GM23248 (cell line): ENCODE measurements around the gene RRBP1. TPM values are rescaled to one million over a fixed set of nuclear protein-coding genes. Genes with fewer than 3 reads are reported as not detected.

Source experiments
- DNase-seq: peaks from one replicate; pipeline ENCODE4 v3.0.0-alpha.2; 2015
- H2AFZ ChIP-seq: fragments of 200-600 bp; sonication (generic); 2 replicates; pipeline ENCODE4 v1.6.1; 2016; ENCODE audit warnings: antibody characterized with exemption
- H3F3A ChIP-seq: fragments of 200-600 bp; sonication (generic); 2 replicates; pipeline ENCODE4 v1.6.1; 2016; ENCODE audit warnings: mild to moderate bottlenecking, antibody characterized with exemption, mixed run types; ENCODE audit not compliant: insufficient read depth
- H3K27ac ChIP-seq: fragments of 200-600 bp; sonication (generic); 2 replicates; pipeline ENCODE4 v1.5.1; 2016; ENCODE audit warnings: mild to moderate bottlenecking
- H3K27me3 ChIP-seq: fragments of 200-600 bp; sonication (generic); replicated peaks from 2 replicates; pipeline ENCODE4 v1.6.1; 2016; ENCODE audit warnings: mild to moderate bottlenecking; ENCODE audit not compliant: insufficient read depth
- H3K36me3 ChIP-seq: fragments of 200-600 bp; sonication (generic); 2 replicates; pipeline ENCODE4 v1.6.1; 2016; ENCODE audit warnings: low read depth, mild to moderate bottlenecking
- H3K4me1 ChIP-seq: fragments of 200-600 bp; sonication (generic); 2 replicates; pipeline ENCODE4 v1.6.1; 2016; ENCODE audit warnings: mild to moderate bottlenecking; ENCODE audit not compliant: insufficient read depth
- H3K4me2 ChIP-seq: fragments of 200-600 bp; sonication (generic); one replicate; pipeline ENCODE4 v1.6.1; 2016; ENCODE audit warnings: mild to moderate bottlenecking; ENCODE audit not compliant: unreplicated experiment
- H3K4me3 ChIP-seq: fragments of 200-600 bp; sonication (generic); 2 replicates; pipeline ENCODE4 v1.5.1; 2016; ENCODE audit warnings: mild to moderate bottlenecking
- H3K79me2 ChIP-seq: fragments of 200-600 bp; sonication (generic); 2 replicates; pipeline ENCODE4 v1.6.1; 2016; ENCODE audit warnings: mild to moderate bottlenecking; ENCODE audit not compliant: insufficient read depth
- H3K9ac ChIP-seq: fragments of 200-600 bp; sonication (generic); 2 replicates; pipeline ENCODE4 v1.6.1; 2016; ENCODE audit warnings: mild to moderate bottlenecking
- H3K9me2 ChIP-seq: fragments of 200-600 bp; sonication (generic); 2 replicates; pipeline ENCODE4 v1.6.1; 2016; ENCODE audit warnings: mixed run types, mild to moderate bottlenecking, moderate library complexity; ENCODE audit not compliant: insufficient read depth
- H3K9me3 ChIP-seq: fragments of 200-600 bp; sonication (generic); one replicate; pipeline ENCODE4 v1.6.1; 2017; ENCODE audit warnings: low read depth
- H4K20me1 ChIP-seq: fragments of 200-600 bp; sonication (generic); 2 replicates; pipeline ENCODE4 v1.6.0; 2016; ENCODE audit not compliant: insufficient read depth
- EZH2 ChIP-seq: fragments of 200-600 bp; sonication (generic); IDR thresholded peaks from 2 replicates; pipeline ENCODE4 v1.6.1; 2018; ENCODE audit warnings: antibody characterized with exemption, mild to moderate bottlenecking; ENCODE audit not compliant: insufficient read depth, poor library complexity, severe bottlenecking
- EZH2phosphoT487 ChIP-seq: fragments of 200-600 bp; sonication (generic); IDR thresholded peaks from 2 replicates; pipeline ENCODE4 v1.6.1; 2018; ENCODE audit warnings: antibody characterized with exemption, moderate library complexity, mild to moderate bottlenecking, low read depth; ENCODE audit not compliant: insufficient read depth
- WGBS, 2 experiments: methylation state at CpG; one replicate each; pipeline ENCODE4 v1.1.6; 2015 to 2017; ENCODE audit warnings: low lambda C conversion rate in 2 of 2, low coverage in 1 of 2; ENCODE audit errors: missing lambda C conversion rate in 2 of 2; 5-methylcytosine and 5-hydroxymethylcytosine counted together
- in situ Hi-C: fragments of 300-500 bp; cut with MboI; formaldehyde crosslinking; loops from 2 replicates; pipeline ENCODE4 v1.15.0; 2020
- polyA plus RNA-seq: library from polyadenylated mRNA; unstranded; fragments of >200 nt; fragmentation: Nextera tagmentation; extraction: Ambion mirVana; gene quantifications from 2 replicates; pipeline ENCODE4 v1.2.1, GENCODE V29; 2016
- total RNA-seq: library from RNA; depleted of rRNA; stranded (reverse); fragments of >200 nt; shearing (Covaris generic); gene quantifications from 2 replicates; pipeline ENCODE4 v1.2.3, GENCODE V29; 2014

Gene RRBP1
- total and polyA plus RNA-seq, 2 experiments from 2014 or later: 127 to 182 TPM

GRCh38 chr20:17706632-17707031, 24.6 kb upstream of the RRBP1 start:
- Histone ChIP-seq H3K27ac (no peak overlapping the region), H3F3A (no peaks in the 10 kb centered on the region), H3K4me2 (no peak overlapping the region), H3K4me3 (no peak overlapping the region), H3K4me1 (no peaks in the 10 kb centered on the region), H3K27me3 (no peaks in the 10 kb centered on the region), H2AFZ (no peak overlapping the region), H3K9me3 (no peaks in the 10 kb centered on the region), H3K9me2 (no peaks in the 10 kb centered on the region), H3K36me3 (no peaks in the 10 kb centered on the region), H3K9ac (no peak overlapping the region), H3K79me2 (no peaks in the 10 kb centered on the region), H4K20me1 (no peaks in the 10 kb centered on the region)
- WGBS, 2 experiments: 70 to 75% methylated on average over 3 of the region's 3 CpGs
- no peak for DNase-seq
- no peak for TF ChIP-seq EZH2
- TF ChIP-seq EZH2phosphoT487: no peak
- in situ Hi-C loops: no loop called here

- Histone ChIP-seq H3K27me3 (no peaks in the 10 kb centered on the region), H3K9ac (no peak overlapping the region), H3K4me3 (no peak overlapping the region), H3K79me2 (no peaks in the 10 kb centered on the region), H3K4me2 (no peak overlapping the region), H3F3A (no peaks in the 10 kb centered on the region), H3K4me1 (no peaks in the 10 kb centered on the region), H4K20me1 (no peaks in the 10 kb centered on the region), H3K9me2 (no peaks in the 10 kb centered on the region), H3K9me3 (no peaks in the 10 kb centered on the region), H2AFZ (no peak overlapping the region), H3K27ac (no peak overlapping the region), H3K36me3 (no peaks in the 10 kb centered on the region)
- TF ChIP-seq EZH2phosphoT487 (no peak), EZH2 (no peak)
- no peak for DNase-seq
- WGBS, 2 experiments: 81 to 88% methylated on average over 4 of the region's 4 CpGs
- in situ Hi-C loops: no loop called here
Measured at GRCh38 chr20:17705916-17706315, 23.9 kb upstream of the RRBP1 start.

- no peak for DNase-seq
- no peak overlapping the region for H3K9ac ChIP-seq
- no peak overlapping the region for H3K4me2 ChIP-seq
- H3K4me1 ChIP-seq: no peaks in the 10 kb centered on the region
- TF ChIP-seq EZH2phosphoT487: no peak
- H3K79me2 ChIP-seq: no peaks in the 10 kb centered on the region
- no peaks in the 10 kb centered on the region for H3K36me3 ChIP-seq
- no peak overlapping the region for H3K4me3 ChIP-seq
- H2AFZ ChIP-seq: no peak overlapping the region
- H4K20me1 ChIP-seq: no peaks in the 10 kb centered on the region
- no peak overlapping the region for H3K27ac ChIP-seq
- in situ Hi-C loops: no loop called here
- H3K27me3 ChIP-seq: no peaks in the 10 kb centered on the region
- H3F3A ChIP-seq: no peaks in the 10 kb centered on the region
- H3K9me2 ChIP-seq: no peaks in the 10 kb centered on the region
- no peaks in the 10 kb centered on the region for H3K9me3 ChIP-seq
- WGBS, 2 experiments: 79 to 82% methylated on average over 5 of the region's 5 CpGs
Measured at GRCh38 chr20:17704589-17705317, 22.7 kb upstream of the RRBP1 start.

- Histone ChIP-seq H4K20me1 (no peaks in the 10 kb centered on the region), H3K4me1 (no peaks in the 10 kb centered on the region), H3K9me2 (no peaks in the 10 kb centered on the region), H3K79me2 (no peaks in the 10 kb centered on the region), H3K27me3 (no peaks in the 10 kb centered on the region; the same call in 1 of the 2 replicates), H3K9me3 (no peaks in the 10 kb centered on the region), H3F3A (no peaks in the 10 kb centered on the region), H3K4me2 (no peak overlapping the region), H3K27ac (no peak overlapping the region), H2AFZ (no peak overlapping the region), H3K9ac (no peak overlapping the region), H3K36me3 (no peaks in the 10 kb centered on the region), H3K4me3 (no peak overlapping the region)
- WGBS, 2 experiments: 58 to 67% methylated on average over 4 of the region's 4 CpGs
- in situ Hi-C loops: no loop called here
- no peak for DNase-seq
- TF ChIP-seq EZH2phosphoT487 (no peak), EZH2 (no peak)
Measured at GRCh38 chr20:17701826-17702225, 19.8 kb upstream of the RRBP1 start.
